ENCODE data around the gene HAPSTR1. TPM values are rescaled to one million over a fixed set of nuclear protein-coding genes. Genes with fewer than 3 reads are reported as not detected.

The HAPSTR1 gene
- total RNA-seq, 1 experiment from 2014 or later = 67.1 TPM

Other genes starting within 250 kb of the HAPSTR1 start
- 33.0 and 40.4 TPM in 2 replicates for gene CARHSP1, start 222.6 kb upstream of the HAPSTR1 start, total RNA-seq (2014; rRNA removed; shearing (Covaris generic))
- gene LITAFD, start 209.3 kb upstream of the HAPSTR1 start, total RNA-seq (2014; rRNA removed; shearing (Covaris generic)) = 0.10 TPM in 1 of 2 replicates, not detected in the other
- 68.2 and 76.9 TPM in 2 replicates for gene USP7, start 127.7 kb upstream of the HAPSTR1 start, total RNA-seq (2014; rRNA removed; shearing (Covaris generic))